Naive thymus-derived CD4-positive, alpha-beta T cell (primary cell): ENCODE results near the gene ZNF227. TPM values are rescaled to one million over a fixed set of nuclear protein-coding genes. Genes with fewer than 3 reads are reported as not detected.
"Not testable (repeated sequence)": the region's sequence is repeated elsewhere in the genome, so short reads cannot be mapped to it uniquely, and the experiment has no call there.

ENCODE experiments used
- ATAC-seq: fragments of 150-1000 bp; cut with Tn5 transposase; 2 replicates; pipeline ENCODE4 v1.10.0; 2021; ENCODE audit warnings: mild to moderate bottlenecking, moderate library complexity
- CTCF ChIA-PET: fragments of 350-600 bp; sonication (Branson Sonifier 250); formaldehyde crosslinking; loops from one replicate; lab custom pipeline; 2021; ENCODE audit warnings: antibody characterized with exemption; lab: Charles Lee
- POLR2A ChIA-PET: fragments of 350-600 bp; sonication (Branson Sonifier 250); formaldehyde crosslinking; loops from one replicate; lab custom pipeline; 2021; ENCODE audit warnings: antibody characterized with exemption, inconsistent platforms; lab: Charles Lee
- DNase-seq, 9 donors: peaks; one replicate each; pipeline versions ENCODE4 v3.0.0 to v3.0.0-alpha.2; 2020 to 2022; ENCODE audit warnings: mixed read lengths in 1 of 9
- H3K27ac ChIP-seq: one replicate; pipeline ENCODE4 v1.7.0; 2013; ENCODE audit warnings: mild to moderate bottlenecking, low read depth, low read length, moderate library complexity
- H3K27me3 ChIP-seq, 2 donors: one replicate each; pipeline ENCODE4 v1.7.0; 2013; ENCODE audit warnings: low read length in 2 of 2, mild to moderate bottlenecking in 2 of 2, moderate library complexity in 2 of 2; ENCODE audit not compliant: control insufficient read depth in 2 of 2, insufficient read depth in 2 of 2
- H3K36me3 ChIP-seq, 3 experiments: 1 replicate in 2 of 3; 2 replicates in 1 of 3; pipeline ENCODE4 v1.7.0; 2013; ENCODE audit warnings: low read length in 3 of 3, mild to moderate bottlenecking in 3 of 3, moderate library complexity in 1 of 3; ENCODE audit not compliant: insufficient read depth in 3 of 3, control insufficient read depth in 2 of 3
- H3K4me1 ChIP-seq, 2 donors: one replicate each; pipeline ENCODE4 v1.7.0; 2013; ENCODE audit warnings: low read length in 2 of 2, mild to moderate bottlenecking in 2 of 2, moderate library complexity in 1 of 2; ENCODE audit not compliant: control insufficient read depth in 2 of 2, insufficient read depth in 2 of 2
- H3K4me3 ChIP-seq: 2 replicates; pipeline ENCODE4 v1.7.0; 2013; ENCODE audit warnings: mild to moderate bottlenecking, low read length
- H3K9me3 ChIP-seq, 3 experiments: 1 replicate in 2 of 3; 2 replicates in 1 of 3; pipeline ENCODE4 v1.7.0; 2013; ENCODE audit warnings: low read length in 3 of 3; ENCODE audit not compliant: control insufficient read depth in 2 of 3
- H3K27ac Mint-ChIP-seq, 9 donors: one replicate each; pipeline ENCODE4 v1.8.0; 2020 to 2022; ENCODE audit warnings: mixed read lengths in 9 of 9, mild to moderate bottlenecking in 8 of 9, moderate library complexity in 5 of 9, inconsistent platforms in 2 of 9
- H3K27me3 Mint-ChIP-seq, 5 donors: one replicate each; pipeline ENCODE4 v1.8.0; 2021 to 2022; ENCODE audit warnings: mixed read lengths in 5 of 5, mild to moderate bottlenecking in 1 of 5
- H3K36me3 Mint-ChIP-seq, 5 donors: one replicate each; pipeline ENCODE4 v1.8.0; 2020 to 2022; ENCODE audit warnings: mixed read lengths in 5 of 5, mild to moderate bottlenecking in 3 of 5, inconsistent platforms in 1 of 5
- H3K4me1 Mint-ChIP-seq, 7 donors: one replicate each; pipeline ENCODE4 v1.8.0; 2020 to 2022; ENCODE audit warnings: mixed read lengths in 7 of 7, mild to moderate bottlenecking in 3 of 7, inconsistent platforms in 1 of 7
- H3K4me3 Mint-ChIP-seq, 10 donors: one replicate each; pipeline ENCODE4 v1.8.0; 2020 to 2022; ENCODE audit warnings: mild to moderate bottlenecking in 10 of 10, mixed read lengths in 10 of 10, moderate library complexity in 6 of 10, inconsistent platforms in 2 of 10
- H3K9me3 Mint-ChIP-seq, 11 donors: one replicate each; pipeline ENCODE4 v1.8.0; 2020 to 2022; ENCODE audit warnings: mixed read lengths in 11 of 11, mild to moderate bottlenecking in 4 of 11, inconsistent platforms in 1 of 11, moderate library complexity in 1 of 11
- intact Hi-C, 2 donors: fragments of 100-400 bp; cut with micrococcal nuclease; formaldehyde crosslinking; loops; one replicate each; pipeline ENCODE4 v1.15.1; 2023
- polyA plus RNA-seq, 2 donors: library from polyadenylated mRNA; unstranded; fragments of 300-500 nt; fragmentation: Illumina TruSeq; gene quantifications; one replicate each; pipeline ENCODE4 v1.2.3, GENCODE V29; 2021
- total RNA-seq, 6 experiments: library from RNA in 5 of 6; stranded (reverse) in 5 of 6; gene quantifications; 1 replicate in 5 of 6; 2 replicates in 1 of 6; pipeline ENCODE4 v1.2.3 and lab custom pipeline; 2021 to 2026

Gene ZNF227
- total and polyA plus RNA-seq, 7 experiments from 2014 or later = 17.9 to 51.5 (median 20.4) TPM

- POLR2A ChIA-PET = not testable (repeated sequence)
These were observed 41.1 kb downstream of the ZNF227 start for GRCh38 chr19:44253392-44253791.

GRCh38 chr19:44254496-44254895 lies 42.2 kb downstream of the ZNF227 start:
- H3K4me3 ChIP-seq = no peak overlapping the region
- no peak for ATAC-seq
- intact Hi-C loops = no loop called here
- H3K36me3 ChIP-seq = no peaks in the 10 kb centered on the region
- H3K9me3 ChIP-seq = peaks cover 4 to 61% (median 21%) of the 10 kb centered on the region in 3 experiments
- DNase-seq = no peak
- H3K27ac ChIP-seq = no peak overlapping the region
- Mint-ChIP-seq H3K27me3 (no peaks in the 10 kb centered on the region), H3K4me3 (no peak overlapping the region), H3K36me3 (peaks cover 21 to 78% (median 51%) of the 10 kb centered on the region in 5 donors), H3K4me1 (no peaks in the 10 kb centered on the region), H3K9me3 (peaks cover 21 to 98% (median 86%) of the 10 kb centered on the region in 11 donors), H3K27ac (no peak overlapping the region)
- ChIA-PET POLR2A (no interaction called here), CTCF (no interaction called here)
- no peaks in the 10 kb centered on the region for H3K4me1 ChIP-seq
- H3K27me3 ChIP-seq = no peaks in the 10 kb centered on the region

More at GRCh38 chr19:44253392-44253791, 41.1 kb downstream of the ZNF227 start:
- Mint-ChIP-seq H3K36me3 (peaks cover 24 to 85% (median 58%) of the 10 kb centered on the region in 5 donors), H3K9me3 (peaks cover 21 to 100% (median 91%) of the 10 kb centered on the region in 11 donors)
- H3K4me3 ChIP-seq, H3K27me3 Mint-ChIP-seq, H3K27ac ChIP-seq, H3K27me3 ChIP-seq, ATAC-seq, DNase-seq, H3K36me3 ChIP-seq, H3K27ac Mint-ChIP-seq, H3K4me1 ChIP-seq, H3K4me1 Mint-ChIP-seq, CTCF ChIA-PET, H3K4me3 Mint-ChIP-seq, intact Hi-C loops: not testable (repeated sequence)
- H3K9me3 ChIP-seq = peaks cover 4 to 67% (median 23%) of the 10 kb centered on the region in 3 experiments

- intact Hi-C loops = no loop called here
These were observed 43.5 kb downstream of the ZNF227 start for GRCh38 chr19:44255705-44256411.

GRCh38 chr19:44258136-44258535 lies 45.8 kb downstream of the ZNF227 start:
- H3K4me1 Mint-ChIP-seq = peaks cover 0 to 9% (median 8%) of the 10 kb centered on the region in 7 donors
- no peak overlapping the region for H3K4me3 Mint-ChIP-seq
- H3K27me3 Mint-ChIP-seq = no peaks in the 10 kb centered on the region
- peaks cover 4 to 76% (median 16%) of the 10 kb centered on the region in 3 experiments for H3K9me3 ChIP-seq
- no peak overlapping the region for H3K27ac ChIP-seq
- intact Hi-C loops = no loop called here
- ChIA-PET POLR2A (no interaction called here), CTCF (no interaction called here)
- no peaks in the 10 kb centered on the region for H3K4me1 ChIP-seq
- DNase-seq (no peak), ATAC-seq (no peak)
- H3K27ac Mint-ChIP-seq = no peak overlapping the region
- H3K4me3 ChIP-seq = no peak overlapping the region
- peaks cover 6 to 64% (median 40%) of the 10 kb centered on the region in 5 donors for H3K36me3 Mint-ChIP-seq
- H3K27me3 ChIP-seq = no peaks in the 10 kb centered on the region
- H3K9me3 Mint-ChIP-seq = peaks cover 23 to 97% (median 75%) of the 10 kb centered on the region in 11 donors
- no peaks in the 10 kb centered on the region for H3K36me3 ChIP-seq

More at GRCh38 chr19:44255705-44256411, 43.5 kb downstream of the ZNF227 start:
- Histone ChIP-seq H3K4me3 (no peak overlapping the region), H3K9me3 (peaks cover 4 to 61% (median 17%) of the 10 kb centered on the region in 3 experiments), H3K36me3 (no peaks in the 10 kb centered on the region), H3K4me1 (no peaks in the 10 kb centered on the region), H3K27ac (no peak overlapping the region), H3K27me3 (no peaks in the 10 kb centered on the region)
- H3K9me3 Mint-ChIP-seq = peaks cover 14 to 98% (median 82%) of the 10 kb centered on the region in 11 donors
- DNase-seq (no peak), ATAC-seq (no peak)
- POLR2A ChIA-PET = no interaction called here
- H3K27ac Mint-ChIP-seq = no peak overlapping the region
- CTCF ChIA-PET = no interaction called here
- H3K4me3 Mint-ChIP-seq = no peak overlapping the region
- peaks cover 0 to 9% (median 8%) of the 10 kb centered on the region in 7 donors for H3K4me1 Mint-ChIP-seq
- H3K27me3 Mint-ChIP-seq = no peaks in the 10 kb centered on the region
- peaks cover 14 to 73% (median 52%) of the 10 kb centered on the region in 5 donors for H3K36me3 Mint-ChIP-seq

GRCh38 chr19:44258835-44259413 lies 46.6 kb downstream of the ZNF227 start:
- no peaks in the 10 kb centered on the region for H3K4me1 ChIP-seq
- H3K4me3 ChIP-seq = no peak overlapping the region
- peak overlapping the region in 2 of 10 donors; percentile 72 to 84 for H3K4me3 Mint-ChIP-seq
- H3K4me1 Mint-ChIP-seq = peaks cover 0 to 9% (median 8%) of the 10 kb centered on the region in 7 donors
- no peak overlapping the region for H3K27ac Mint-ChIP-seq
- H3K27me3 Mint-ChIP-seq = no peaks in the 10 kb centered on the region
- H3K27me3 ChIP-seq = no peaks in the 10 kb centered on the region
- DNase-seq = no peak
- ChIA-PET POLR2A (no interaction called here), CTCF (no interaction called here)
- no peak overlapping the region for H3K27ac ChIP-seq
- ATAC-seq = no peak
- peaks cover 4 to 77% (median 16%) of the 10 kb centered on the region in 3 experiments for H3K9me3 ChIP-seq
- H3K36me3 Mint-ChIP-seq = peaks cover 6 to 62% (median 38%) of the 10 kb centered on the region in 5 donors
- intact Hi-C loops = no loop called here
- H3K9me3 Mint-ChIP-seq = peaks cover 25 to 97% (median 69%) of the 10 kb centered on the region in 11 donors
- H3K36me3 ChIP-seq = no peaks in the 10 kb centered on the region

GRCh38 chr19:44260343-44260681 lies 48.0 kb downstream of the ZNF227 start:
- POLR2A ChIA-PET = no interaction called here
- no peak overlapping the region for H3K4me3 ChIP-seq
- H3K27me3 ChIP-seq = no peaks in the 10 kb centered on the region
- Mint-ChIP-seq H3K4me1 (peaks cover 0 to 9% (median 8%) of the 10 kb centered on the region in 7 donors), H3K9me3 (peaks cover 18 to 97% (median 60%) of the 10 kb centered on the region in 11 donors), H3K27me3 (no peaks in the 10 kb centered on the region), H3K27ac (peak overlapping the region in 3 of 9 donors; percentile 17 to 31 (median 24)), H3K36me3 (peaks cover 6 to 53% (median 24%) of the 10 kb centered on the region in 5 donors), H3K4me3 (peak overlapping the region; percentile 31 to 84 (median 69))
- intact Hi-C loops = no loop called here
- peaks cover 0 to 66% (median 11%) of the 10 kb centered on the region in 3 experiments for H3K9me3 ChIP-seq
- no peaks in the 10 kb centered on the region for H3K36me3 ChIP-seq
- CTCF ChIA-PET = no interaction called here
- ATAC-seq (no peak), DNase-seq (no peak)
- H3K4me1 ChIP-seq = no peaks in the 10 kb centered on the region
- H3K27ac ChIP-seq = no peak overlapping the region
